Cardiac septum (tissue), 1 donor: ENCODE data around the gene GALNT9. TPM values are rescaled to one million over a fixed set of nuclear protein-coding genes. Genes with fewer than 3 reads are reported as not detected.

Source experiments
- DNase-seq: peaks from one replicate; pipeline ENCODE4 v3.0.0-alpha.2; 2020; ENCODE audit warnings: low spot score
- intact Hi-C: fragments of 100-400 bp; cut with DNase I; formaldehyde crosslinking; loops from one replicate; pipeline ENCODE4 v1.14.0; 2022
- total RNA-seq: library from RNA; stranded (reverse); fragmentation: NEBNext Ultra II Directional; extraction: Animal tissue kit (Norgen Biotek cat#: 25700); gene quantifications from one replicate; pipeline ENCODE4 v1.2.1, GENCODE V29; 2021
- donor health status: DM: no; HTN: no; CAD: no.

The GALNT9 gene
- total RNA-seq, 1 donor from 2014 or later: not detected

DNA sequence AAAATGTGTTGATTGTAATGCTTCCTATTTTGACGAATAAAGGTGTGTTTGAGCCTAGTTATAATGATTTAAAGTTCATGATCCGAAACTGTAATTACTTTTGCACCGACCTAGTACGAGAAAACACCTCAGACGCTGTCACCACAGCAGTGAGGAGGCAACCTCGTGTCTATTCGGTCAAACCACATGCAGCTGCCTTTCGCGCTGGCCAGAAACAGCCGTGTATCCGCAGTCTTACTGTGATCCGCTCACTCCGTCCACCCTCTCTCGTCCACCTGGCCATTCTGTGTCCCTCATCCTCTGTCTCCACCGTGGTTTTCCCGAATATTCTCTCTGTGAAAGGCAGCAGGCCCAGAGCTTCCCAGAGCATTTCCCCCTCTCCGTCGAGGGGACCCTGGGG lies 118.1 kb downstream of the GALNT9 start:
- DNase-seq: no peak
- intact Hi-C loops: no loop called here

DNA sequence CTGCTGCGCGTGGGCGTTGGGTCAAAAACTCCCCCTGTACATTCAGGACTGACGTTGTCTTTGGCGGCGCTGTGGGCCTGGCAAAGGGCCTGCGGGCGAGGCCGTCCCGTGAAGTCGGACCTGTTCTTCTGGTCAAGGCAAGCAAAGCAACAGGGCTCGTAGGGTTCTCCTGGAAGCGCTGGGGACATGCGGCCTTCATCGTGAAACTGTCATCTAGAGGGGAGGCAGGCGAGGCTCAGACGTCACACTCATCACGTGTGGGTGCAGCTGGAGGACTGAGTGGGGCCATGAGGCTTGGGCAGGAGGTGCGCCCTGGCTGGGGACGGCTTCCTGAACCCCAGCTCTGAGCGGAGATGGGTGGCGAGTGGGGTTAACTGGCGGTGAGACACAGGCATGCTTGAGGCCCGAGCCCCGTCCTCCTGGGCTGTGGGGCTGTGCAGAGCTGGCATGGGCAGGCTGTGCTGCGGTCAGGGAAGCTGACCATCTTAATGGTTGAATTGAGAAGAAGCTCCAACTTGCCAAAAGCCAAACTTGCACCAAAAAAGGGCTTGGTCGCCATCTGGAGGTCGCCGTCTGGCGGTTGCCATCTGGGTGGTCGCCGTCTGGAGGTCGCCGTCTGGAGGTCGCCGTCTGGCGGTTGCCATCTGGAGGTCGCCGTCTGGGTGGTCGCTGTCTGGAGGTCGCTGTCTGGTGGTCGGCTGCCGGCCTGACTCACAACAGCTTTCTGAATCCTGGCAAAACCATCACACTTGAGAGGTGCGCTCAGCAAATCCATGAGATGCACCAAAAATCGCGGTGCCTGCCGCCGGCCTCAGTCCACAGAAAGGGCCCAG lies 119.0 kb downstream of the GALNT9 start:
- DNase-seq: no peak
- intact Hi-C loops: no loop called here

DNA sequence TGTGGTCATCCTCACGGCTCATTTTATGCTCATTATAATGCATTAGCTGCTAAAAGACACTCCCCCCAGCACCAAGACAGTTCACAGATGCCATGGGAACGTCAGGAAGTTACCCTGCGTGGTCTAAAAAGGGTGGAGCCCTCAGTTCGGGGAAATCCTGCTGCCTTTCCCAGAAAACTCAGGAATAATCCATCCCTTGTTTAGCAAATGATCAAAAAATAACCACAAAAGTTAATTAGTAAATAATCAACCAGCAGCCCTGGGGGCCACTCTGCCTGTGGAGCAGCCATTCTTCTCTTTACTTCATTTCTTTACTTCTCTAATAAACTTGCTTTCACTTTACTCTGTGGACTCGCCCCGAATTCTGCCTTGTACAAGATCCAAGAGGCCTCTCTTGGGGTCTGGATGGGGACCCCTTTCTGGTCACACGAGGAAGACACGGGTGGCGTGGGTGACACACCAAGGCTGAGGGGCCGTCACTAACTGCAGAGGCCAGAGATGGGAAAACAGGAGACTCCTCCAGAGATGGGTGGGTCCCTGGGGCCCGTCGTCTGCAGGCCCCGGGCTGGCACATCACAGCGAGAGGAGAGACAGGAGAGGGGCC lies 119.7 kb downstream of the GALNT9 start:
- intact Hi-C loops: no loop called here
- DNase-seq: peak; percentile 68

DNA sequence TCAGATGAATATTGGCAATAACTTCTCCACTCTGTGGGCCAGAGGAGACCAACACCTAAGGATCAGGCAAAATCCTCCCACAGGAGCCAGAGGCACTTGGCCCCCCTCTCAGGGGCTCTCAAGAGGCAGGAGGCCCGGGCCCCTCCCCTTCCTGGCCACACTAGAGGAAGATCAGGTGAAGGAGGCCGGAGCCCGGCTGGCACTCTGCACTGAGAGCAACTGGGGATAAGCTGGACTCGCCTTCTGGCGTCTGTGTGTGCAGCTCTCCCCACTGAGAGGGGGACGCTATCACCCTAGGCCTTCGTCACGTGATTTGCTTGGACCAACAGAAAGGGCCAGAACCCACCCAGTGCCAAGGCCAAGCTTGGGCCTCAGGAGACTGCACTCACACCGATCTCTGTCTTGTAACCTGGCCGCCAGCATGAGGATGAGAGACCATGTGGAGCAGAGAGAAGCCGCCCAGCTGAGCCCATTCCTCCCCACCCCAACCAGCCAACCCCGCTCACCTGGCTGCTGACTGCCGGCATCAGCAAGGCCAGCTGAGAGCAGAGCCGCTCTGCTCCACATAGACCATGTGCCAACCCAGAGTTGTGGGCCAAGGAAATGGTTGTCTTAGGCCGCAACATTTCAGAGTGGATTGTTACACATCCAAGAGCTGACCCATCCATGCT lies 121.1 kb downstream of the GALNT9 start:
- intact Hi-C loops: no loop called here
- DNase-seq: no peak

DNA sequence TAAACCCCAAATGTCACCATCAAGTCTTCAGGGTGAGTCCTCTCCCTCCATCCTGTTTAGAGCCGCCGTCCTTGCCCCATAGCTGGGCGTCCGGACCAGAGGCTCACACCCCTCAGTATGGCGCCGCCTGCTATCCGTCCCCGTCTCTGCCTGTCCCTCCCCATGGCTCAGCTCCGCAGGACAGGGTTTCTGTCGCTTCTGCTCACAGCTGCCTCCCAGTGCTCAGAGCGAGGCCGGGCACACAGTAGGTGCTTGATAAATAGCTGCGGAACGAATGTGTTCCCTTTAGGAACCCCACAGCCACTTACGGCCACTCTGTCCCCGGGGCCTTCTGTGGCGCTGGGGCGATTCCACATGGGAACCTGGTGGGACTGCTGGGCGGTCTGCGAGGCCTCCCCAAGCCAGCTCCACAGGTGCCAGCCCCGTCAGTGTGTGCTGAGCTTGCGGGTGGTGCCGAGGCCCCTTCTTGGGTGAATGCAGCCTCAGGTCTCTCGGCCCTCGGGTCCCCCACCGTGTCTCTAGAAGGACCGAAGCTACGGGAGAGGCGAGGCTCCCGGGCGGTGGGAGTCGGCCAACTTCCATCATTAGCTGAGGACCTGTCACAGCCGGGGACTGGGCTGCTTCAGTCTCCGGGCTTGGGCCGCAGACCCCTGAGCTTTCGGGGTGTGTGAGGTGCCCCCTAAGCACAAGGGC lies 122.2 kb downstream of the GALNT9 start:
- DNase-seq: no peak

DNA sequence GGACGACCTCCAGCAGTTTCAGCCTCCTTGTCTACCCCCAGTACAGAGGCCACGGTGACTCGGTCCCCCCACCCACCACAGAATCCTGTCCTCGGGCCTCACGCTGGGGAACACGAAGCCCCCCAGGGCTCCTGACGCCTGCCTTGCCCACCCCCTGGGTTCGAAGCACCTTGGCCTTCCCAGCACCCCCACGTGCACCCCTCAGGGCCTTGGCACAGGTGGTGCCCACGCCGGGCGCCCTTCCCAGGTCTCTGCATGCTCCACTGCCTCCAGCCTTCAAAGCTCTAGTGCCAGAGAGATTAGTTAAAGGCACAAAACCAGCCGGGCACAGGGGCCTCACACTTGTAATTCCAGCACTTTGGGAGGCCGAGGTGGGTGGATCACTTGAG lies 123.3 kb downstream of the GALNT9 start:
- peak; percentile 62 for DNase-seq
- intact Hi-C loops: no loop called here

More for the DNA sequence above, 122.2 kb downstream of the GALNT9 start:
- intact Hi-C loops: no loop called here

DNA sequence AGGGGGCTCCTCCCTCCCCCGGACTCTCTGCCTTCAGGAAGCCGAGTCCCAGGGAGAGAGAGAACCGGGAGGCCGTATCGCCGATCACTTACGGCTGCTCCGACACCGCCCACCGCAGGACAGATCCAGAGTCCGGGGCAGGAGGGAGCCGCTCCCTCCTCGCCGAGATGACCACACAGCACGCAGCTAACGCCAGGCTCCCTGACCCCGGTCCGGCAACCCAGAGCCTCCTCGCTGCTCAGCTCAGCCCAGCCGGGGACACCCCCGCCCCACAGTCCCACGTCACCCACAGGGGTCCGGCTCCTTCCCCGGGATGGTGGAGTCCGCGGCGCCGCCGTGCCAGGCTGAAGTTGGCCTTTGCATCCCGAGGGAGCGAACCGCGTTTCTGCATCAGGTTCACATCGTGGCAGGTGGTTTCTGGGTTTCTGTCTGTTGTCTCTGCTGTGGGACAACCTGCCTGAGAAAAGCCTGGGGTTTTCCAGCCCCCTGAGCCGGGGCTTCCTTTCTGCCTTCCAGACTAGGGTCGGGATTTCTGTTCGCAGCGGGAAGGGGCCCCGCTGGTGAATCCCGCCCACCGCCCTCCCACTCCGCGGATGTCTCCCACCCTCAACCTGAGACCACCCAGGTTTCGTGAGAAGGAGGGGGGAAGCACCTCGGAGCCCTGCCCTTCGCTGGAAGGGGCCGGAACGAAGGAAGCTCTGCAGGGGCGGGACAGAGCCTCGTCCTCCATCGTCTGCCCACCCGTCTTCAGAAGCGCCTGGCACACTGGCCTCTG lies 123.9 kb downstream of the GALNT9 start:
- intact Hi-C loops: no loop called here
- no peak for DNase-seq

DNA sequence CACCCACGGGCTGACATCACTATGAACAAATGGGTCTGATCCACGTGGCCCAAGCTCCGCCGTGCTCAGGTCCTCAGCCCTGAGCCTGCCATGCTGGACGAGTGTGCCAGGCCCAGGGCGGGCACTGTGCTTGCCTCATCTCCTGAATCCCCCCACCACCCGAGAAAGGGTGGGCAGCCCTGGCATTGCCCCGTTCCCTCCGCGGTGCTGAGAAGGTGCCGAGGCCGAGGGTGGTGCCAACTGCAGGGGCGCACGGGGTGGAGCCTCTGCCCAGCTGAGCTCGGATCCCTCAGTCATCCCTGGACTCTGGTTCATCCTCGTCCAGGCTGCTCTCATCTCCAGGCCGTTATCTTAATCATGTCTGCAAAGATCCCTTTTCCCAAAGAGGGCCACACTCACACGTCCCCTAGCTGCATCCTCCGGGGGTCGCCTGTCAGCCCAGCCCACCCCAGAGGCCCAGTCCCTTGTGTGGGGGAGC lies 124.6 kb downstream of the GALNT9 start:
- DNase-seq: no peak
- intact Hi-C loops: no loop called here

DNA sequence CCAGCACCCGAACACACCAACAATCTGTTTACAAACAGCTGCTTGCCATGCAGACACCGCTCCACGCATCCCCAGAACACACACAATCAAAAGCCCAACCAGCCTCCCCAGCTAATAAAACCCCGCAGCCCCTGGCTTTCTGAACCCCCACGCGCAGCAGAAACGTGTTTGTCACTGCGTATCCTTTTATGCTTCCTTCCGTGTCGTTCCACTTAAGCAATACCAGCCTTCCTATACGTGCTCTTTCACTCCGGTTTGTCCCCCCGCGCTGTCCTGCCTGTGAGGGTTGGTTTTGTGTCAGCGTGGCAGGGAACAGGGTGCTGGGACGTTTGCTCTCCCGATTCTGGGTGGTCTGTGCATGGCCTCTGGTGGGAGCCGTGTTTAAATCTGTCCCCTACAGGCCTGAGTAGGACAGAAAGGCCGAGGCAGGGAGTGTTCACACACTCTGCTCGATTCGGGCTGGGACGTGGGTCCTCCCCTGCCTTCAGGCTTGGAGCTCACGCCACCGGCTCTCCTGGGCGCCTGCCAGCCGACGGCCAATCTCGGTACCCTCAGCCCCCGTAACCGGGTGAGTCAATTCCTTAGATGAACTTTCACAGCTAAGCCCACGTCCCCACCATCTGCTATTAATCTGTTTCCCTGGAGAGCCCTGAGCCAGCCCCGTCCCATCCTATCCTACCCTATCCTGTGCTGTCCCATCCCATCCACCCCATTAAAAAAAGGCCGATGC lies 125.2 kb downstream of the GALNT9 start:
- no peak for DNase-seq
- intact Hi-C loops: no loop called here

DNA sequence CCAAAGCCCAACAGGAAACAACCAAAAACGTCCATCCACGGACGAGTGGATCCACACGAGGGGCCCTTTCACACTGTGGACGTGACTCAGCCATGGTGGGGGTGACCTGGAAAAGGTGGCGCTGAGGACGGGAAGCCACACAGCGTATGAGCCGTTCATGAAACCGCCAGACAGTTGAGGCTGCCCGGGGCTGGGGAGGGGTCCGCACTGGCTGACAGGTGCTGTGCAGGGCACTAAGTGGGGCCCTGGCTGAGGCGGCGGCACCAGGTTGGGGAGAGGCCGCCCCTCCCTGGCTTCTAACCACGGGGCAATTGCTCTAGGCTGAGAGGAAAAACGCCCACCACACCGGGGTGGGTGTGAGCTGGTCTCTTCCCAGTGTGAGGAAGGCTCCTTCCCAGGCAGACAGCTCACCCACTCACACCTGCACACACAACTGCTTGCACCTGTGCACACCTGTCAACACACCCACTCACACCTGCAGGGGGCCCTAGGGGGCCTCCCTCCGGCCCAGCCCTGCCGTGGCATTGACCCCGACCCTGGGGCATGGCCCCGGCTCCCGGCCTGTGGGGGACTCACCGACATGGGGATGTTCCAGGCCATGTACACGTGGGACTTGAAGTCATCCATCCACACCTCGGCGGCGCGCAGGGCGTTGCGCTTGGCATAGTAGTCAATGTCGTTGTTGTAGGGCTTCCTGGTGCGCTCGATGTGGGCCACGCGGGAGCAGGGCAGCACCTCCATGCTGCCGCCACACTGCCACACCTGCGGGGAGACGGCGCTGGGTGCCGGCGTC lies 126.3 kb downstream of the GALNT9 start:
- no peak for DNase-seq
- intact Hi-C loops: no loop called here

DNA sequence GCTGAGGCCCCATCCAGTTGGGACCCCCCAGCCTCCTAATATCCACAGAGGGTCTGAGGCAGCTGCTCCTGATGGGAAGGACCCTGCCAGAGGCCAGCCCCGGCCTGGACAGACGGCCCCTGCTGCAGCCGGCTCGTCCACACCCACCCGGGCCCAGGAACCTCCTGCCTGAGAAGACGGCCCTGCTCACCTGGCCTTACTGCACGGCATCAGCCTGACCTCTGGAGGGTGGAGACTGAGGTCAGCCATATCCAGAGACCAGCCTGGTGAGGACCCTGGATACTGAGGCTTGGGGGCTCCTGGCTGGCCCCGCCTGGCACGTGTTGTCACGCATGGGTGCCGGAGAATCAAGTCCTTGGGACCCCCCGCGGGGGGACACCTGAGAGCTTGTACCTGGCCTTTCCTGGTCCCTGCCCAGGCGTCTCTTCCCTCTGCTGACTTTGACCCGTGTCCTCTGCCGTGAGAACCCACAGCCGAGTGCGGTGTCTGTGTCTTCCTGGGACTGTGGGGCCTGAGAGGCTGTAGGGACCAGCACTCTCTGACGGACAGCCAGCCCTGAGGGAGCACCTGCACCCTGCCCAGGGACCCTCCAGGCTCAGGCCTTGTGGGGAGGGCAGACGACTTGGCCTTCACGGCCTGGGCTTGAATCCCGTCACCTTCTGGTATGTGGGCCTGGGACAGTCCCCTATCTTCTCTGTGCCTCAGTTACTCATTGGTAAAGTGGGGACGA lies 127.8 kb downstream of the GALNT9 start:
- intact Hi-C loops: no loop called here
- no peak for DNase-seq

DNA sequence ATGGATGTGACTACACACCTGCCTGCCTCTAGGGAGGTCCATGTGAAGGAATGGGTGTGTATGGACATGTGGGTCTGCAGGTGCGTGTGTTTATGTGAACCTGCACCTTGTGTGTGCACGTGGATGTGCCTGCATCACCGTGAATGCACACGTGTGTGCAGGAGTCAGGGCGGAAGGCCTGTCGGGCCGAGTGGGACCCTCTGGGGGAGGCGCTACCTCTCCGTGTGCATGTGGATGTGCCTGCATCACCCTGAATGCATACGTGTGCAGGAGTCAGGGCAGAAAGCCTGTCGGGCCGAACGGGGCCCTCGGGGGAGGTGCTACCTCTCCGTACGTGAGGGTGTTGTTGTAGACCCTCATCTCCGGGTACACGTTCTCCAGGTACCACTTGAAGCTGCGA lies 128.6 kb downstream of the GALNT9 start:
- intact Hi-C loops: no loop called here
- no peak for DNase-seq

DNA sequence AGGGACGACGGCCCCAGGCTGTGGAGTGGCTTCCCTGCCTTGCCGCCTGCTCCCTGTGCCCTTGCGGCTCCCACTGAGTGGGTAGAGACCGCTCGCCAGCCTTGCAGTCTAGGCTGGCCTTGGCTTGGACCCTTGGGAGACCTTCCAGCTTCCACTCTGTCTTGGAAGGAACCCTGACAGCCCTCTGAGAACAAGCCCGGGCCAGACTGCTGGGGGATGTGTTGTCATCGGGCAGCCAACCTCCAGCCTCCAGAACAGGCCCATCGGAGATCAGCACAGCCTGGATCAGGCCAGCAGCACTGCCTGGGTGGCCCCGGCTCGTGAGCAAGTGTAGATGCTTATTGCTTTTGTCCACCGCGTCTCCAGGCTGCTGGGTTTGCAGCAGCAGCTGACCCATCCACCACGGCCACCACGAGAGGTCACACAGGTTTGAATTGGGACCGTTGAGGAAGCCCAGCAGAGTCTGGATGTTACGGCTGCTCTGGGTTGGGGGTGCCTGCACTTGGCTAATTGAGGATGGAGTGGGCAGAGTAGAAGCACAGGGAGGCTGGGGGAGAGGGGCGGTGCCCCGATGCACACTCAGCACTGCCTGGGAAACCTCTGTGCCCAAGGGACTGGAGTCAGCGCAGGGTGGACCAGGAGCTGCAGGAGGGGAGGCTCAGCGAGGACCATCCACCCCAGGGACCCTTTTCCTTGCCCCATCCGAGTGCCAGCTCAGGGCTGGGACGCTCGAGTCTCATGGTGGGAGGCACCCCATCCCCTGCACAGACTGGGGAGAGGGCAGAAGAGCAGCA lies 129.7 kb downstream of the GALNT9 start:
- DNase-seq: no peak
- intact Hi-C loops: no loop called here

DNA sequence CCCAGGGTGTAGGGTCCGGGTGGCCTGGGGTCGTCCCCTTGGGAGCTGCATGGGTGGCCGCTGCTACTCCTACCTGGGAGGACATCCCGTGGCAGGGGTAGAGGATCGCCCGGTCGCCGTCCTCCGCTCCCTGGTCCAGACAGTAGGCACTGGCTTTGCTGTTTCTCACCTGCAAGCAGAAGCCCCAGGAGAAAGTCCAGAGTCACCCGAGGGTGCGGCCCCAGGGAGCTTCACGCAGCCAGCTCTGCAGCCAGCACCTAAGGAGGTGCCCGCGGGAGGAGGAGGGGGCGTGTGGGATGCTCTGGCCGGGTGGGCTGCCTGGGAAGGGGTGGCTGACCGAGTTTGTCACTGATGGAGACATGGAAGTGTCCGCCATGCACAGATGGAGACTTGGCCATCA lies 130.3 kb downstream of the GALNT9 start:
- no peak for DNase-seq
- intact Hi-C loops: no loop called here

DNA sequence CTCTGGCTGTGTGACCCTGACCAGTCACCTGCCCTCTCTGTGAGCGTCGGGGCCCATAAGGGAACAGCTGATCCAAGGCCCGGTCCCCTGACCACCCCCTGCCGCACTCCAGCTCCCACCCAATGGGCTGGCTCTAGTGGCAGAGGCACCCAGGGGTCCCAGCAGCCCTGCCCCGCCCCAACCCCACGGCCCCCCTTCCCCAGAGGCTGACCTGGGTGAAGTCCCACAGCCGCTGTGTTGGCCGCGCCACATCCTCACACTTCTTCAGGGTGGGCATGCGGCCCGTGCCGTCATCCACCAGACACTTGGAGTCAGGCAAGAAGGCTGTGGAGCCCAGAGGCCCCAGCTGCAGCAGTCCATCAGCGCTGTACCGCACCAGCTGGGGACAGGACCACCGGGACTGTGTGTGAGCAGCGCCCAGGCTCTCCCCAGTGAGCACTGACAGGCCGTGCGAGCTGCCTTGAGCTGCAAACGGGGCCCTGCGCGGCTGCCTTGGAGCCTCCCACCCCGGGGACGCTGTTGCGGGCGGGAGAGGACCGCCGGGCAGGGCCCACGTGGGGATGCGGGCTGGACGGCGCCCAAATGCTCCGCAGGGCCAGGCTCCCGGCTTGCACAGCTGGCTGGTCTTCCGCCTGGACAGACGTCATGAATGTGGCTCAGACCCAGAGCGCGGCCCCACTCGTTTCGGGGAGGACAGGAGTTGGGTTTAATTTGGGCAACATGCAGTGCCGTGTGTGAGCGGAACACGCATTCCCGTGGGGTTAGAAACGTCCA lies 131.6 kb downstream of the GALNT9 start:
- no peak for DNase-seq
- intact Hi-C loops: no loop called here

DNA sequence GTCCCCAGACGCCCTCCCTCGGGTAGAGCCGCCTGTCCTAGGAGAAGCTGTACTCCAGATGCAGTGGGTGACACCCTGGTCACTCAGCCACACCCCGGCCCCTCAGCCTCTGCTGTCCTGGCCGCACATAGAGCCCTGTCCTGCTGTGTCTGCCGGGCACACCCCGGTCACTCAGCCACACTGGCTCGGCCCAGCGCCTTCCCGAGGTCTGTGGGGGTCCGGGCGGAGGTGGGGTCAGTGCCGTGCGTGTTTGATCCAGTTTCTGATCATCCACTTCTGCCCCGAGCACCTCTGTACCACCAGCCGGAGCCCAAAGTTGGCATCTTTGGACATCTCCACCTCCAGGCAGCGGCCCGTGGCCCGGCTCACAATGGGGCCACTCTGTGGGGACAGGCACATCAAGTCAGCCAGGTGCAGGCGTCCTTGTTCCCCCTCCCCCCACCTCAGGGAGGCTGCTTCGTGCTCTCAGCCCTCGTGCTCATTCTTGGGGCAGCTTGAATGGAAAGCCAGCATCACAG lies 132.5 kb downstream of the GALNT9 start:
- intact Hi-C loops: no loop called here
- no peak for DNase-seq
